ENCODE results near the gene MARCHF2.
"Not testable (repeated sequence)": the region's sequence is repeated elsewhere in the genome, so short reads cannot be mapped to it uniquely, and the experiment has no call there.

Gene MARCHF2

DNA sequence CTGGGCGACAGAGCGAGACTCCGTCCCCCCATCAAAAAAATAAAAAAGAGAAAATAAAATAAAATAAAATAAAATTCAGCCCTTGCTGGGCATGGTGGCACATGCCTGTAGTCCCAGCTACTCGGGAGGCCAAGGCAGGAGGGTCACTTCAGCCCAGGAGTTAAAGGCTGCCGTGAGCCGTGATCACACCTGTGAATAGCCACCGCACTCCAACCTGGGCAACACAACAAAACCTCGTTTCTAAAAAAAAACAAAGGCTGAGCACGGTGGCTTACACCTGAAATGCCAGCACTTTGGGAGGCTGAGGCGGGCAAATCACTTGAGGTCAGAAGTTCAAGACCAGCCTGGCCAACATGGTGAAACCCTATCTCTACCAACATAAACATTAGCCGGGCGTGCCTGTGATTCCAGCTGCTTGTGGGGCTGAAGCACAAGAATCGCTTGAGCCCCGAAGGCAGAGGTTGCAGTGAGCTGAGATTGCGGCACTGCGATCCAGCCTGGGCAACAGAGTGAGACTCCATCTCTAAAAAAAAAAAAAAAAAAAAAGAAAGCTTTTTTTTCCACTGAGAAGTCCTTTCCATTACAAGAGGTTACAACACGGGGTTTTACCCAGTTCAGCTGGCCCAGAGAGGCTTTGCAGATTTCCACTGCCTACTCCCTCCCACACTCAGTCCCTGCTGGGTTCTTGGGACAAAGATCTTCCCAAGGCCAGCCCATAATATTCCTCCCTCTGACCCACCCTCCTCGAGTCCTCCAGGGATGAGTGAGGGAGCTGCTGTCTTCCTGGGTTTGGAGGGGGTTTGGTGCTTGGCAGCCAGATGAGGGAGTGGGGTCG, 42.7 kb upstream of the MARCHF2 start:
- in situ Hi-C loops (cut with HindIII; ENCODE audit: low sequenced_read_pairs) = no loop called here
- no peak overlapping the region for H3K4me3 ChIP-seq (ENCODE audit: low read depth, low read length)
- TF ChIP-seq, protein P1, sequence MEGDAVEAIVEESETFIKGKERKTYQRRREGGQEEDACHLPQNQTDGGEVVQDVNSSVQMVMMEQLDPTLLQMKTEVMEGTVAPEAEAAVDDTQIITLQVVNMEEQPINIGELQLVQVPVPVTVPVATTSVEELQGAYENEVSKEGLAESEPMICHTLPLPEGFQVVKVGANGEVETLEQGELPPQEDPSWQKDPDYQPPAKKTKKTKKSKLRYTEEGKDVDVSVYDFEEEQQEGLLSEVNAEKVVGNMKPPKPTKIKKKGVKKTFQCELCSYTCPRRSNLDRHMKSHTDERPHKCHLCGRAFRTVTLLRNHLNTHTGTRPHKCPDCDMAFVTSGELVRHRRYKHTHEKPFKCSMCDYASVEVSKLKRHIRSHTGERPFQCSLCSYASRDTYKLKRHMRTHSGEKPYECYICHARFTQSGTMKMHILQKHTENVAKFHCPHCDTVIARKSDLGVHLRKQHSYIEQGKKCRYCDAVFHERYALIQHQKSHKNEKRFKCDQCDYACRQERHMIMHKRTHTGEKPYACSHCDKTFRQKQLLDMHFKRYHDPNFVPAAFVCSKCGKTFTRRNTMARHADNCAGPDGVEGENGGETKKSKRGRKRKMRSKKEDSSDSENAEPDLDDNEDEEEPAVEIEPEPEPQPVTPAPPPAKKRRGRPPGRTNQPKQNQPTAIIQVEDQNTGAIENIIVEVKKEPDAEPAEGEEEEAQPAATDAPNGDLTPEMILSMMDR (IDR thresholded peaks at IDR 0.05; ENCODE audit: low read depth, low read length) = no peak
- DNase-seq (ENCODE audit: low read depth, low spot score) = no peak

DNA sequence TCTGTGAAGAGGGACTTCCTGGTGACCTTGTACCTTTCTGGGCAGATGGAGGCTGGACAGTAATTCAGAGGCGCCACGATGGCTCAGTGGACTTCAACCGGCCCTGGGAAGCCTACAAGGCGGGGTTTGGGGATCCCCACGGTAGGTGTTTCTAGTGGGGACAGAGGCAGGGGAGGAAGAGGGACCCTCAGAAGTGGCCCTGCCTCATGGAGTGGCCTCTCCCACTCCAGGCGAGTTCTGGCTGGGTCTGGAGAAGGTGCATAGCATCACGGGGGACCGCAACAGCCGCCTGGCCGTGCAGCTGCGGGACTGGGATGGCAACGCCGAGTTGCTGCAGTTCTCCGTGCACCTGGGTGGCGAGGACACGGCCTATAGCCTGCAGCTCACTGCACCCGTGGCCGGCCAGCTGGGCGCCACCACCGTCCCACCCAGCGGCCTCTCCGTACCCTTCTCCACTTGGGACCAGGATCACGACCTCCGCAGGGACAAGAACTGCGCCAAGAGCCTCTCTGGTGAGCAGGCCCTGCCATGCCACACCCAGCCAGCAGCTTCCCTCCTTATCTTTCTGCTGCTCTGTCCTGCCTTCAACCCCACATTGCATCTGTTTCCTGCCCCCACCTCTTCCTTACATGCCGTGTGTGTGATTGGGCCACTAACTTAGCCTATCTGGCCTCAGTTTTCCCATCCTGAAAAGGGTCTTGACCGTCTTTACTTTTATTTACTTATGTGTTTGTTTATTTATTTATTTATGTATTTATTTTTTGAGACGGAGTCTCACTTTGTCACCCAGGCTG, 41.9 kb upstream of the MARCHF2 start:
- in situ Hi-C loops (cut with HindIII; ENCODE audit: low sequenced_read_pairs) = no loop called here
- no peak overlapping the region for H3K4me3 ChIP-seq (ENCODE audit: low read depth, low read length)
- DNase-seq (ENCODE audit: low read depth, low spot score) = no peak
- TF ChIP-seq, protein P1 (IDR thresholded peaks at IDR 0.05; ENCODE audit: low read depth, low read length) = no peak

DNA sequence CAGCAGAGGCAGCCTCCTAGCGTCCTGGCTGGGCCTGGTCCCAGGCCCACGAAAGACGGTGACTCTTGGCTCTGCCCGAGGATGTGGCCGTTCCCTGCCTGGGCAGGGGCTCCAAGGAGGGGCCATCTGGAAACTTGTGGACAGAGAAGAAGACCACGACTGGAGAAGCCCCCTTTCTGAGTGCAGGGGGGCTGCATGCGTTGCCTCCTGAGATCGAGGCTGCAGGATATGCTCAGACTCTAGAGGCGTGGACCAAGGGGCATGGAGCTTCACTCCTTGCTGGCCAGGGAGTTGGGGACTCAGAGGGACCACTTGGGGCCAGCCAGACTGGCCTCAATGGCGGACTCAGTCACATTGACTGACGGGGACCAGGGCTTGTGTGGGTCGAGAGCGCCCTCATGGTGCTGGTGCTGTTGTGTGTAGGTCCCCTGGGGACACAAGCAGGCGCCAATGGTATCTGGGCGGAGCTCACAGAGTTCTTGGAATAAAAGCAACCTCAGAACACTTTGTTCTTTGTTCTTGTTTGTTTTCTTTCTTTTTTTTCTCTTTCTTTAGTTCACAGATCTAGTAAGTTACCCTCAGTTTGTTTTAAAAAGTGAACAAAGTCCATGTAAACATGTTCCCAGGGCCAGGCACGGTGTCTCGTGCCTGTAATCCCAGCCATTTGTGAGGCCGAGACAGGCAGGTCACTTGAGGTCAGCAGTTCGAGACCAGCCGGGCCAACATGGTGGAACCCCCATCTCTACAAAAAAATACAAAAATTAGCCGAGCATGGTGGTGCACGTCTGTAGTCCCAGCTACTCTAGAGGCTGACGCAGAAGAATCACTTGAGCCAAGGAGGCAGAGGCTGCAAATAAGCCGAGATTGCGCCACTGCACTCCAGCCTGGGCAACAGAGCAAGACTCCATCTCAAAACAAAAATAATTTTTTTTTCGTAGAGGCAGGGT, 39.0 kb upstream of the MARCHF2 start:
- in situ Hi-C loops (cut with HindIII; ENCODE audit: low sequenced_read_pairs) = no loop called here
- DNase-seq (ENCODE audit: low read depth, low spot score) = peak; percentile 42
- TF ChIP-seq, protein P1 (IDR thresholded peaks at IDR 0.05; ENCODE audit: low read depth, low read length) = no peak
- H3K4me3 ChIP-seq (ENCODE audit: low read depth, low read length) = no peak overlapping the region

DNA sequence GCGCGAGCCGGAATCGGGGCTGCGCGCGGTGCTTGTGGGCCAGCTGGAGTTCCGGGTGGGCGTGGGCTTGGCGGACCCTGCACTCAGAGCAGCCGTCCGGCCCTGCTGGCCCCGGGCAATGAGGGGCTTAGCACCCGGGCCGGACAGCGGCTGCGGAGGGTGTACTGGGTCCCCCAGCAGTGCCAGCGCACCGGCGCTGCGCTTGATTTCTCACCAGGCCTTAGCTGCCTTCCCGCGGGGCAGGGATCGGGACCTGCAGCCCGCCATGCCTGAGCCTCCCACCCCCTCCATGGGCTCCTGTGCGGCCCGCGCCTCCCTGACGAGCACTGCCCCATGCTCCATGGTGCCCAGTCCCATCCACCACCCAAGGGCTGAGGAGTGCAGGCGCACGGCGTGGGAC, 37.3 kb upstream of the MARCHF2 start:
- H3K4me3 ChIP-seq (ENCODE audit: low read depth, low read length); in situ Hi-C loops (cut with HindIII; ENCODE audit: low sequenced_read_pairs); DNase-seq (ENCODE audit: low read depth, low spot score): not testable (repeated sequence)

DNA sequence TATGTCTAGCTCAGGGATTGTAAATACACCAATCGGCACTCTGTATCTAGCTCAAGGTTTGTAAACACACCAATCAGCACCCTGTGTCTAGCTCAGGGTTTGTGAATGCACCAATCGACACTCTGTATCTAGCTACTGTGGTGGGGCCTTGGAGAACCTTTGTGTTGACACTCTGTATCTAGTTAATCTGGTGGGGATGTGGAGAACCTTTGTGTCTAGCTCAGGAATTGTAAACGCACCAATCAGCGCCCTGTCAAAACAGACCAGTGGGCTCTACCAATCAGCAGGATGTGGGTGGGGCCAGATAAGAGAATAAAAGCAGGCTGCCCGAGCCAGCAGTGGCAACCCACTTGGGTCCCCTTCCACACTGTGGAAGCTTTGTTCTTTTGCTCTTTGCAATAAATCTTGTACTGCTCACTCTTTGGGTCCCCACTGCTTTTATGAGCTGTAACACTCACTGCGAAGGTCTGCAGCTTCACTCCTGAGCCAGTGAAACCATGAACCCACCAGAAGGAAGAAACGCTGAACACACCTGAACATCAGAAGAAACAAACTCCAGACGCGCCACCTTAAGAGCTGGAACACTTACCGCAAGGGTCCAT, 36.6 kb upstream of the MARCHF2 start:
- in situ Hi-C loops (cut with HindIII; ENCODE audit: low sequenced_read_pairs); H3K4me3 ChIP-seq (ENCODE audit: low read depth, low read length); DNase-seq (ENCODE audit: low read depth, low spot score): not testable (repeated sequence)

DNA sequence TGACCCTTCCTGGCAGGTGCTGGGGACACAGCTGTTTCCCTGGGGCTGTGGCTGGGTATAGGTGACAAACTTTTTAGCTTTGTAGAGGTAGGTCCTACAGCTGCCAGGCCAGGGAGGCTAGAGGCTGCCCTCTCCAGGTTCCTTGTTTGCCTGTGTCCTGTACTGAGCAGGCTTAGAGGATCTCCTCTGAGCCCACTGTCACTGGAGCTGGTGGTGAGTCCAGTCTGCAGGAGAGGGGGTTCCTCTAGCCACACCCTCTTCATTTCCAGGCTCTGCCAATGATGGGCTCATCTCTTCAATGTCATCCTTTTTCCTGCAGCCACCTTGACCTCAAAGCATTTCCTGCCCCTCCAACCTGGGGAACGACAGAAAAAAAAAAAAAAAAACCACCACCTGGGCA, 35.5 kb upstream of the MARCHF2 start:
- no peak for DNase-seq (ENCODE audit: low read depth, low spot score)
- TF ChIP-seq, protein P1 (IDR thresholded peaks at IDR 0.05; ENCODE audit: low read depth, low read length) = no peak
- in situ Hi-C loops (cut with HindIII; ENCODE audit: low sequenced_read_pairs) = no loop called here
- no peak overlapping the region for H3K4me3 ChIP-seq (ENCODE audit: low read depth, low read length)

DNA sequence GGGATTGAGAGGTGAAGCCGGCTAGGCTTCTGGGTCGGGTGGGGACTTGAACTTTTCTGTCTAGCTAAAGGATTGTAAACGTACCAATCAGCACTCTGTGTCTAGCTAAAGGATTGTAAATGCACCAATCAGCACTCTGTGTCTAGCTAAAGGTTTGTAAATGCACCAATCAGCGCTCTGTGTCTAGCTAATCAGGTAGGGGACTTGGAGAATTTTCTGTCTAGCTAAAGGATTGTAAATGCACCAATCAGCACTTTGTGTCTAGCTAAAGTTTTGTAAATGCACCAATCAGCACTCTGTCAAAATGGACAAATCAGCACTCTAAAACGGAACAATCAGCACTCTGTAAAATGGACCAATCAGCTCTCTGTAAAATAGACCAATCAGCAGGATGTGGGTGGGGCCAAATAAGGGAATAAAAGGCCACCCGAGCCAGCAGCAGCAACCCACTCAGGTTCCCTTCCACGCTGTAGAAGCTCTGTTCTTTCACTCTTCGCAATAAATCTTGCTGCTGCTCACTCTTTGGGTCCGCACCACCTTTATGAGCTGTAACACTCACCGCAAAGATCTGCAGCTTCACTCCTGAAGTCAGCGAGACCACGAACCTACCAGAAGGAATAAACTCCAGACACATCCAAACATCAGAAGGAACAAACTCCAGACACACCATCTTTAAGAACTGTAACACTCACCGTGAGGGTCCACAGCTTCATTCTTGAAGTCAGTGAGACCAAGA, 33.8 kb upstream of the MARCHF2 start:
- H3K4me3 ChIP-seq (ENCODE audit: low read depth, low read length); in situ Hi-C loops (cut with HindIII; ENCODE audit: low sequenced_read_pairs); DNase-seq (ENCODE audit: low read depth, low spot score): not testable (repeated sequence)

DNA sequence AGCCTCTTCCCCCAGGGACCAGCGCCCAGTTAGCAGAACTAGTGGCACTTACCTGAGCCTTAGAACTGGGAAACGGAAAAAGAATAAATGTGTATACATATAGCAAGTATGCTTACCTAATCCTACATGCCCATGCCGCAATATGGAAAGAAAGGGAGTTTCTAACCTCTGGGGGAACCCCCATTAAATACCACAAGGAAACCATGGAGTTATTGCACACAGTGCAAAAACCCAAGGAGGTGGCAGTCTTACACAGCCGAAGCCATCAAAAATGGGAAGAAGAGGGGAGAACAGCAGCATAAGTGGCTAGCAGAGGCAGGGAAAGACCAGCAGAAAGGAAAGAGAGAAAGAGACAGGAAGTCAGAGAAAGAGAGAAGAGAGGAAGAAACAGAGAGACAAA, 28.5 kb upstream of the MARCHF2 start:
- DNase-seq (ENCODE audit: low read depth, low spot score); in situ Hi-C loops (cut with HindIII; ENCODE audit: low sequenced_read_pairs): not testable (repeated sequence)

DNA sequence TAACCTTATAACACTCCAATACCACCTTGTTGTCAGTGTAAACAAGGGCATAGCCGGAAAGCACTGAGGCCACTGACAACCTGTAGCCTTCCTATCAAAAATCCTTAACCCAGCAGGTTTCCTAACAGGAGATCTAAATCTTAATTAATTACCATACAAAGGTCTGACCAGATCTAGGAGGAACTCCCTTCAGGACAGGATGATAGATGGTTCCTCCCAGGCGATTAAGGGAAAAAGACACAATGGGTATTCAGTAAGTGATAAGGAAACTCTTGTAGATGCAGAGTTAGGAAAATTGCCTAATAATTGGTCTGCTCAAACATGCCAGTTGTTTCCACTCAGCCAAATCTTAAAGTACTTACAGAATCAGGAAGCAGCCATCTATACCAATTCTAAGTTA, 28.0 kb upstream of the MARCHF2 start:
- in situ Hi-C loops (cut with HindIII; ENCODE audit: low sequenced_read_pairs); H3K4me3 ChIP-seq (ENCODE audit: low read depth, low read length); DNase-seq (ENCODE audit: low read depth, low spot score): not testable (repeated sequence)

More for the DNA sequence above, 28.5 kb upstream of the MARCHF2 start:
- H3K4me3 ChIP-seq (ENCODE audit: low read depth, low read length) = not testable (repeated sequence)

DNA sequence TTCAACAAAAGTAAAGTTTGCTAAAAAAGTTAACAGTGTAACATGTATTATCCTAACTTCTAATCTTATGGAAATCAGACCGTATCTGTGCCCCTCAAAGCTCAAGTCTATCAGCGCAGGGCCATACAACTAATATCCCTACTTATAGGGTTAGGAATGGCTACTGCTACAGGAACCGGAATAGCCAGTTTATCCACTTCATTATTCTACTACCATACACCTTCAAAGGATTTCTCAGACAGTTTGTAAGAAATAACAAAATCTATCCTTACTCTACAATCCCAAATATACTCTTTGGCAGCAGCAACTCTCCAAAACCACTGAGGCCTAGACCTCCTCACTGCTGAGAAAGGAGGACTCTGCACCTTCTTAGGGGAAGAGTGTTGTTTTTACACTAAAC, 27.5 kb upstream of the MARCHF2 start:
- DNase-seq (ENCODE audit: low read depth, low spot score); H3K4me3 ChIP-seq (ENCODE audit: low read depth, low read length); in situ Hi-C loops (cut with HindIII; ENCODE audit: low sequenced_read_pairs): not testable (repeated sequence)

DNA sequence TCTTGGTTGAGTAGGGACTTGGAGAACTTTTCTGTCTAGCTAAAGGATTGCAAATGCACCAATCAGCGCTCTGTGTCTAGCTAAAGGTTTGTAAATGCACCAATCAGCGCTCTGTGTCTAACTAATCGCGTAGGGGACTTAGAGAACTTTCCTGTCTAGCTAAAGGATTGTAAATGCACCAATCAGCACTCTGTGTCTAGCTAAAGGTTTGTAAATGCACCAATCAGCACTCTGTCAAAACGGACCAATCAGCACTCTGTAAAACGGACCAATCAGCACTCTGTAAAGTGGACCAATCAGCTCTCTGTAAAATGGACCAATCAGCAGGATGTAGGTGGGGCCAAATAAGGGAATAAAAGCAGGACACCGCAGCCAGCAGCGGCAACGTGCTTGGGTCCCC, 26.7 kb upstream of the MARCHF2 start:
- DNase-seq (ENCODE audit: low read depth, low spot score); in situ Hi-C loops (cut with HindIII; ENCODE audit: low sequenced_read_pairs); H3K4me3 ChIP-seq (ENCODE audit: low read depth, low read length): not testable (repeated sequence)
